ENCODE data around the gene EXT2. TPM values are rescaled to one million over a fixed set of nuclear protein-coding genes. Genes with fewer than 3 reads are reported as not detected.
A peak's percentile ranks its signal among the peaks of the same experiment; 100 is the strongest.

The EXT2 gene
- total RNA-seq, 1 donor from 2014 or later, result 67.7 TPM

GRCh38 chr11:44134625-44135024, 39.1 kb downstream of the EXT2 start:
- Histone ChIP-seq H3K36me3 (ENCODE audit: insufficient read depth, low read length) (peaks cover 5% of the 10 kb centered on the region), H3K9ac (ENCODE audit: low read length) (no peak overlapping the region), H3K9me3 (ENCODE audit: insufficient read depth, low read depth, low read length) (no peaks in the 10 kb centered on the region), H3K79me2 (ENCODE audit: insufficient read depth, low read length) (no peaks in the 10 kb centered on the region), H2AFZ (ENCODE audit: low read depth, low read length) (no peak overlapping the region), H3K4me3 (ENCODE audit: insufficient read depth, low read depth, low read length) (no peak overlapping the region), H3K4me2 (ENCODE audit: low read length) (no peak overlapping the region), H4K20me1 (ENCODE audit: insufficient read depth, low read length) (no peaks in the 10 kb centered on the region), H3K27ac (ENCODE audit: low read depth, low read length) (no peak overlapping the region), H3K27me3 (ENCODE audit: insufficient read depth, low read length) (no peaks in the 10 kb centered on the region), H3K4me1 (ENCODE audit: insufficient read depth, low read length) (peaks cover 6% of the 10 kb centered on the region)
- FAIRE-seq (no peak), DNase-seq (ENCODE audit: low read depth) (no peak)
- peaks cover 24% of the 10 kb centered on the region for H3K4me1 Mint-ChIP-seq (ENCODE audit: low read depth, unreplicated experiment)
- no peak overlapping the region for H3K27ac Mint-ChIP-seq (ENCODE audit: unreplicated experiment)
- TF ChIP-seq CTCF (IDR thresholded peaks at IDR 0.05; ENCODE audit: insufficient read depth, low read depth, low read length) (no peak), EZH2 (IDR thresholded peaks at IDR 0.05; ENCODE audit: insufficient read depth, low read length) (no peak)
- no peak overlapping the region for H3K4me3 Mint-ChIP-seq (ENCODE audit: unreplicated experiment)
- H3K27me3 Mint-ChIP-seq (ENCODE audit: low read depth, unreplicated experiment), result no peaks in the 10 kb centered on the region
- peaks cover 6% of the 10 kb centered on the region for H3K36me3 Mint-ChIP-seq (ENCODE audit: low read depth, unreplicated experiment)
- H3K9me3 Mint-ChIP-seq (ENCODE audit: unreplicated experiment), result no peaks in the 10 kb centered on the region

GRCh38 chr11:44136176-44136945, 40.9 kb downstream of the EXT2 start:
- Histone ChIP-seq H2AFZ (ENCODE audit: low read depth, low read length) (no peak overlapping the region), H3K4me1 (ENCODE audit: insufficient read depth, low read length) (peaks cover 6% of the 10 kb centered on the region), H3K4me2 (ENCODE audit: low read length) (no peak overlapping the region), H3K27me3 (ENCODE audit: insufficient read depth, low read length) (no peaks in the 10 kb centered on the region), H3K27ac (ENCODE audit: low read depth, low read length) (no peak overlapping the region), H3K36me3 (ENCODE audit: insufficient read depth, low read length) (no peaks in the 10 kb centered on the region), H3K9me3 (ENCODE audit: insufficient read depth, low read depth, low read length) (no peaks in the 10 kb centered on the region), H3K79me2 (ENCODE audit: insufficient read depth, low read length) (no peaks in the 10 kb centered on the region), H4K20me1 (ENCODE audit: insufficient read depth, low read length) (no peaks in the 10 kb centered on the region), H3K4me3 (ENCODE audit: insufficient read depth, low read depth, low read length) (no peak overlapping the region), H3K9ac (ENCODE audit: low read length) (no peak overlapping the region)
- DNase-seq (ENCODE audit: low read depth), result peak; percentile 16
- Mint-ChIP-seq H3K27me3 (ENCODE audit: low read depth, unreplicated experiment) (no peaks in the 10 kb centered on the region), H3K4me3 (ENCODE audit: unreplicated experiment) (no peak overlapping the region), H3K27ac (ENCODE audit: unreplicated experiment) (peak overlapping the region; percentile 37), H3K4me1 (ENCODE audit: low read depth, unreplicated experiment) (peaks cover 24% of the 10 kb centered on the region), H3K9me3 (ENCODE audit: unreplicated experiment) (no peaks in the 10 kb centered on the region), H3K36me3 (ENCODE audit: low read depth, unreplicated experiment) (no peaks in the 10 kb centered on the region)
- no peak for FAIRE-seq
- TF ChIP-seq CTCF (IDR thresholded peaks at IDR 0.05; ENCODE audit: insufficient read depth, low read depth, low read length) (no peak), EZH2 (IDR thresholded peaks at IDR 0.05; ENCODE audit: insufficient read depth, low read length) (no peak)

GRCh38 chr11:44137057-44137456, 41.6 kb downstream of the EXT2 start:
- H3K4me2 ChIP-seq (ENCODE audit: low read length), result no peak overlapping the region
- H3K27me3 ChIP-seq (ENCODE audit: insufficient read depth, low read length), result no peaks in the 10 kb centered on the region
- H3K27me3 Mint-ChIP-seq (ENCODE audit: low read depth, unreplicated experiment), result no peaks in the 10 kb centered on the region
- DNase-seq (ENCODE audit: low read depth) (no peak), FAIRE-seq (no peak)
- H3K4me1 ChIP-seq (ENCODE audit: insufficient read depth, low read length), result peaks cover 6% of the 10 kb centered on the region
- no peaks in the 10 kb centered on the region for H3K9me3 ChIP-seq (ENCODE audit: insufficient read depth, low read depth, low read length)
- no peak overlapping the region for H3K4me3 Mint-ChIP-seq (ENCODE audit: unreplicated experiment)
- H3K4me1 Mint-ChIP-seq (ENCODE audit: low read depth, unreplicated experiment), result peaks cover 24% of the 10 kb centered on the region
- H3K4me3 ChIP-seq (ENCODE audit: insufficient read depth, low read depth, low read length), result no peak overlapping the region
- TF ChIP-seq CTCF (IDR thresholded peaks at IDR 0.05; ENCODE audit: insufficient read depth, low read depth, low read length) (no peak), EZH2 (IDR thresholded peaks at IDR 0.05; ENCODE audit: insufficient read depth, low read length) (no peak)
- H4K20me1 ChIP-seq (ENCODE audit: insufficient read depth, low read length), result no peaks in the 10 kb centered on the region
- H3K36me3 ChIP-seq (ENCODE audit: insufficient read depth, low read length), result no peaks in the 10 kb centered on the region
- no peaks in the 10 kb centered on the region for H3K9me3 Mint-ChIP-seq (ENCODE audit: unreplicated experiment)
- no peak overlapping the region for H3K9ac ChIP-seq (ENCODE audit: low read length)
- H2AFZ ChIP-seq (ENCODE audit: low read depth, low read length), result no peak overlapping the region
- no peaks in the 10 kb centered on the region for H3K79me2 ChIP-seq (ENCODE audit: insufficient read depth, low read length)
- no peaks in the 10 kb centered on the region for H3K36me3 Mint-ChIP-seq (ENCODE audit: low read depth, unreplicated experiment)
- H3K27ac Mint-ChIP-seq (ENCODE audit: unreplicated experiment), result peak overlapping the region; percentile 37
- H3K27ac ChIP-seq (ENCODE audit: low read depth, low read length), result no peak overlapping the region

Data from astrocyte (in vitro differentiated cells and primary cell).